ENCODE data around the gene UBE2D3.

Gene UBE2D3

DNA sequence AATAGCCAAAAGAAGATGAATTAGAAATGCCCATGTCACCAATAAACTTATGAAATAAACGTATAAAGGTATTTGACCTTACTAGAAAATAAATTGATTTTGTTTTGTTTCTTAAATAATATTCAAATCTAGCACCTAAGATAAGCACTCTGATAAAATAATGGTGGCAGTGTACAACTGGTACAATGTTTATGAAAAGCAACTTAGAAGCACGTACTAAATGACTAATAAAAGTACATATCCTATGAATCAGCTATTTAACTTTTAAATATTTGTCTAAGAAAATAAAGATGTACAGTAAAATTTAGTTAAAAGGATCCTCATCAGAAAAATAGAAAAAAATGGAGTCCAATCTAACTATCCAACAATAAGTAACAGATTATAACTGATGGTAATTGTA lies 73.3 kb downstream of the UBE2D3 start:
- DNase-seq (ENCODE audit: low read depth in 2 of 2): no peak

GRCh38 chr4:102751941-102752340 lies 75.4 kb downstream of the UBE2D3 start:
- DNase-seq (ENCODE audit: low read depth in 2 of 2): no peak

All from stimulated activated CD4-positive, alpha-beta T cell treated with anti-CD3 and anti-CD28 coated beads, Interleukin-1b, Interleukin-23, amount 100 ng/mL, for 4 hours (primary cell).